ENCODE data around the gene MAEL.

The MAEL gene

GRCh38 chr1:167002354-167002753 lies 13.3 kb downstream of the MAEL start:
- no peak overlapping the region for H2AFZ ChIP-seq
- TF ChIP-seq, protein P1, sequence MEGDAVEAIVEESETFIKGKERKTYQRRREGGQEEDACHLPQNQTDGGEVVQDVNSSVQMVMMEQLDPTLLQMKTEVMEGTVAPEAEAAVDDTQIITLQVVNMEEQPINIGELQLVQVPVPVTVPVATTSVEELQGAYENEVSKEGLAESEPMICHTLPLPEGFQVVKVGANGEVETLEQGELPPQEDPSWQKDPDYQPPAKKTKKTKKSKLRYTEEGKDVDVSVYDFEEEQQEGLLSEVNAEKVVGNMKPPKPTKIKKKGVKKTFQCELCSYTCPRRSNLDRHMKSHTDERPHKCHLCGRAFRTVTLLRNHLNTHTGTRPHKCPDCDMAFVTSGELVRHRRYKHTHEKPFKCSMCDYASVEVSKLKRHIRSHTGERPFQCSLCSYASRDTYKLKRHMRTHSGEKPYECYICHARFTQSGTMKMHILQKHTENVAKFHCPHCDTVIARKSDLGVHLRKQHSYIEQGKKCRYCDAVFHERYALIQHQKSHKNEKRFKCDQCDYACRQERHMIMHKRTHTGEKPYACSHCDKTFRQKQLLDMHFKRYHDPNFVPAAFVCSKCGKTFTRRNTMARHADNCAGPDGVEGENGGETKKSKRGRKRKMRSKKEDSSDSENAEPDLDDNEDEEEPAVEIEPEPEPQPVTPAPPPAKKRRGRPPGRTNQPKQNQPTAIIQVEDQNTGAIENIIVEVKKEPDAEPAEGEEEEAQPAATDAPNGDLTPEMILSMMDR (IDR thresholded peaks at IDR 0.05): no peak
- no peaks in the 10 kb centered on the region for H3K4me1 ChIP-seq
- H3K4me3 ChIP-seq (ENCODE audit: low read depth, low read length): no peak overlapping the region
- no peak overlapping the region for H3K4me2 ChIP-seq (ENCODE audit: low read length)
- no peaks in the 10 kb centered on the region for H3K79me2 ChIP-seq
- H3K9ac ChIP-seq: no peak overlapping the region
- no peaks in the 10 kb centered on the region for H3K36me3 ChIP-seq (ENCODE audit: control insufficient read depth, insufficient read depth, low read length)
- H3K9me3 ChIP-seq (ENCODE audit: control insufficient read depth, low read length): no peaks in the 10 kb centered on the region
- H3K27ac ChIP-seq: no peak overlapping the region
- H3K27me3 ChIP-seq (ENCODE audit: control insufficient read depth, insufficient read depth, low read length): no peaks in the 10 kb centered on the region

GRCh38 chr1:167003711-167004110 lies 14.6 kb downstream of the MAEL start:
- no peak overlapping the region for H3K9ac ChIP-seq
- no peaks in the 10 kb centered on the region for H3K4me1 ChIP-seq
- no peaks in the 10 kb centered on the region for H3K36me3 ChIP-seq (ENCODE audit: control insufficient read depth, insufficient read depth, low read length)
- no peaks in the 10 kb centered on the region for H3K27me3 ChIP-seq (ENCODE audit: control insufficient read depth, insufficient read depth, low read length)
- H3K4me2 ChIP-seq (ENCODE audit: low read length): no peak overlapping the region
- no peak overlapping the region for H3K27ac ChIP-seq
- TF ChIP-seq, protein P1 (IDR thresholded peaks at IDR 0.05): no peak
- no peaks in the 10 kb centered on the region for H3K9me3 ChIP-seq (ENCODE audit: control insufficient read depth, low read length)
- H3K4me3 ChIP-seq (ENCODE audit: low read depth, low read length): no peak overlapping the region
- no peaks in the 10 kb centered on the region for H3K79me2 ChIP-seq
- no peak overlapping the region for H2AFZ ChIP-seq

DNA sequence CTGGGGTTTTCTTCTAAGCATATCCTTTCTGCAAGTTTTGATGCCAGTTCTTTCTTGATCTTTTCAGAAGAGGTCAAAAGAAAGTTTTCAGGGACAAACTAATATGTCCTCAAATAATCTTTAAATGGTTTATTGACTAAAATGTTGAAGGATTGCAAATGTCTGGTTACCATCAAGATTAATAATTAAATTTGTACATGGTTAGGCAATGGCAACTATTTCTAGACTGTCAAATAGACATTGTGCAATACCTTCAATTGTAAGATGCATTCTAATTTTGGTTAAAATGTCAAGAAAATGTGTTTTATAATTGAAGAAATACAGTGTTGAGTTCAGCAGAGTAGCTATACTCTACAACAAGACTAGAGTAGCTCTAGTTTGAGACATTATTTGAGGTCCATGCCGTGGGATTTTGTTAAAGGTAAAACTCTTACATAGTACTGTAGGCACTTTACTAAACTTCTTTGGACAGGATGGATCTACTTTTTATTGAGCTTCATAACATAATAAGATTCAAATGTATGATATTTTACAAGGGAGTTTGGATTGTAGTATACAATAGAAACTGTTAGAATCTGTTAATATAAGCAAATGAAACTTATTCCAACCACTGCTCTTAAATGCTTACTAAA lies 22.6 kb downstream of the MAEL start:
- TF ChIP-seq, protein P1 (IDR thresholded peaks at IDR 0.05): no peak
- Histone ChIP-seq H3K9me3 (ENCODE audit: control insufficient read depth, low read length) (no peaks in the 10 kb centered on the region), H3K36me3 (ENCODE audit: control insufficient read depth, insufficient read depth, low read length) (no peaks in the 10 kb centered on the region), H3K4me1 (no peaks in the 10 kb centered on the region), H3K9ac (no peak overlapping the region), H2AFZ (no peak overlapping the region), H3K27ac (no peak overlapping the region), H3K79me2 (no peaks in the 10 kb centered on the region), H3K4me2 (ENCODE audit: low read length) (no peak overlapping the region), H3K27me3 (ENCODE audit: control insufficient read depth, insufficient read depth, low read length) (no peaks in the 10 kb centered on the region), H3K4me3 (ENCODE audit: low read depth, low read length) (no peak overlapping the region)

DNA sequence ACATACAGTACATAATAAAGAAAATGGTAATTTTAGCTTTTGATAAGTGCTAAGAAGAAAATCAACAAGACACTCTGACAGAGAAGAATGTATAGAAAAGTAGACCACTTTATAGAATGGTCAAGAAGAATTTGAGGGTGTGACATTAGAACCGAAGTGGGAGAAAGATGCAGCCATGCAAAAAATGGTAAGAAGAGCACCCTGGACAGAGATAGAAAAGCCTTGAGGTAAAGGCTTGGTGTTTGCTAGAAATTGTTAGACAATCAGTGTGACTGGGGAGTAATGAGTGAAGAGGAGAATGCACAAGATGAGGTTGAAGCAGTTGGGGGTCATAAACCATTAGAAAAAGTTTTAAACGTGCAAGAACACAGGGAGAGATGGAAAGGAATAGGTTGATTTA lies 23.5 kb downstream of the MAEL start:
- H3K9ac ChIP-seq: no peak overlapping the region
- no peaks in the 10 kb centered on the region for H3K36me3 ChIP-seq (ENCODE audit: control insufficient read depth, insufficient read depth, low read length)
- H3K4me2 ChIP-seq (ENCODE audit: low read length): no peak overlapping the region
- no peaks in the 10 kb centered on the region for H3K79me2 ChIP-seq
- TF ChIP-seq, protein P1 (IDR thresholded peaks at IDR 0.05): no peak
- H3K4me1 ChIP-seq: no peaks in the 10 kb centered on the region
- no peak overlapping the region for H3K27ac ChIP-seq
- H3K9me3 ChIP-seq (ENCODE audit: control insufficient read depth, low read length): no peaks in the 10 kb centered on the region
- no peak overlapping the region for H2AFZ ChIP-seq
- H3K4me3 ChIP-seq (ENCODE audit: low read depth, low read length): no peak overlapping the region
- no peaks in the 10 kb centered on the region for H3K27me3 ChIP-seq (ENCODE audit: control insufficient read depth, insufficient read depth, low read length)

Measured in parathyroid adenoma (tissue), 2 donors.